SK-N-SH (cell line): Measurements from ENCODE around the gene PXT1. TPM values are rescaled to one million over a fixed set of nuclear protein-coding genes. Genes with fewer than 3 reads are reported as not detected.
A peak's percentile ranks its signal among the peaks of the same experiment; 100 is the strongest.
"Not testable (repeated sequence)": the region's sequence is repeated elsewhere in the genome, so short reads cannot be mapped to it uniquely, and the experiment has no call there.

Source experiments
- CTCF ChIA-PET: fragments of 300-600, 350-600 bp; formaldehyde crosslinking; extraction: SDS; loops from one replicate; lab custom pipeline; 2021; lab: Yijun Ruan, JAX
- POLR2A ChIA-PET: fragments of 350-600 bp; sonication (Branson Sonifier 250); formaldehyde crosslinking; extraction: SDS; loops from one replicate; lab custom pipeline; 2020; ENCODE audit warnings: antibody characterized with exemption, inconsistent platforms; lab: Yijun Ruan, JAX
- DNase-seq: peaks from one replicate; pipeline ENCODE4 v3.0.0; 2012
- H2AFZ ChIP-seq: fragments of 200-600 bp; sonication (generic); 2 replicates; pipeline ENCODE4 v1.8.1; 2016; ENCODE audit warnings: antibody characterized with exemption, mild to moderate bottlenecking, low read depth
- H3F3A ChIP-seq: fragments of 200-600 bp; sonication (generic); replicated peaks from 2 replicates; pipeline ENCODE3; 2016; ENCODE audit warnings: antibody characterized with exemption, mild to moderate bottlenecking; ENCODE audit not compliant: insufficient read depth
- H3K27ac ChIP-seq, 2 experiments: fragments of 200-500 bp in 1 of 2; fragments of 200-600 bp in 1 of 2; sonication (Bioruptor generic) in 1 of 2; sonication (generic), shearing (Covaris generic) in 1 of 2; 2 replicates each; pipeline versions ENCODE4 v1.5.1 to v1.6.1; 2014 to 2016; ENCODE audit warnings: low read depth in 2 of 2, inconsistent platforms in 1 of 2, low read length in 1 of 2, mild to moderate bottlenecking in 1 of 2, mixed read lengths in 1 of 2
- H3K27me3 ChIP-seq: fragments of 200-600 bp; sonication (generic), shearing (Covaris generic); 2 replicates; pipeline ENCODE4 v1.6.1; 2016; ENCODE audit warnings: mixed run types; ENCODE audit not compliant: insufficient read depth
- H3K36me3 ChIP-seq, 2 experiments: fragments of 200-500 bp in 1 of 2; fragments of 200-600 bp in 1 of 2; sonication (Bioruptor generic) in 1 of 2; sonication (generic) in 1 of 2; replicated peaks in 1 of 2; 2 replicates each; pipeline versions ENCODE3 to v1.5.1; 2014 to 2016; ENCODE audit warnings: low read length in 1 of 2, mild to moderate bottlenecking in 1 of 2; ENCODE audit not compliant: insufficient read depth in 2 of 2, control insufficient read depth in 1 of 2
- H3K4me1 ChIP-seq, 2 experiments: fragments of 200-500 bp in 1 of 2; fragments of 200-600 bp in 1 of 2; sonication (Bioruptor generic) in 1 of 2; sonication (generic), shearing (Covaris generic) in 1 of 2; 2 replicates each; pipeline versions ENCODE4 v1.5.1 to v1.6.1; 2014 to 2016; ENCODE audit warnings: low read depth in 1 of 2, low read length in 1 of 2, mixed run types in 1 of 2; ENCODE audit not compliant: insufficient read depth in 2 of 2, control insufficient read depth in 1 of 2
- H3K4me2 ChIP-seq: fragments of 200-600 bp; sonication (generic), shearing (Covaris generic); 2 replicates; pipeline ENCODE4 v1.6.1; 2017; ENCODE audit warnings: mixed run types
- H3K4me3 ChIP-seq, 2 experiments: fragments of 200-500 bp in 1 of 2; fragments of 200-600 bp in 1 of 2; sonication (Bioruptor generic) in 1 of 2; sonication (generic), shearing (Covaris generic) in 1 of 2; 2 replicates each; pipeline versions ENCODE4 v1.5.1 to v1.8.1; 2014 to 2016; ENCODE audit warnings: low read depth in 2 of 2, inconsistent platforms in 1 of 2, low read length in 1 of 2, mild to moderate bottlenecking in 1 of 2, mixed read lengths in 1 of 2, moderate library complexity in 1 of 2
- H3K79me2 ChIP-seq: fragments of 200-600 bp; sonication (generic); 2 replicates; pipeline ENCODE4 v1.8.1; 2017; ENCODE audit warnings: mild to moderate bottlenecking; ENCODE audit not compliant: insufficient read depth
- H3K9ac ChIP-seq: fragments of 200-600 bp; sonication (generic); 2 replicates; pipeline ENCODE4 v1.6.1; 2017; ENCODE audit warnings: mixed run types
- H3K9me2 ChIP-seq: fragments of 200-600 bp; sonication (generic); 2 replicates; pipeline ENCODE4 v1.6.1; 2017; ENCODE audit warnings: mixed run types
- H3K9me3 ChIP-seq: fragments of 200-600 bp; sonication (generic); 2 replicates; pipeline ENCODE4 v1.6.1; 2017; ENCODE audit warnings: mixed run types, mild to moderate bottlenecking, moderate library complexity
- H4K20me1 ChIP-seq: fragments of 200-600 bp; sonication (generic); 2 replicates; pipeline ENCODE4 v1.6.1; 2017; ENCODE audit warnings: mild to moderate bottlenecking, mixed run types; ENCODE audit not compliant: insufficient read depth
- FOSL2 ChIP-seq: IDR thresholded peaks from 2 replicates; pipeline ENCODE4 v1.4.0; 2012; ENCODE audit warnings: low read depth, mild to moderate bottlenecking, moderate library complexity, borderline replicate concordance
- JUND ChIP-seq: IDR thresholded peaks from 2 replicates; pipeline ENCODE4 v1.4.0; 2012
- POLR2AphosphoS5 ChIP-seq: IDR thresholded peaks from 2 replicates; pipeline ENCODE4 v1.6.1; 2012; ENCODE audit warnings: low read depth, low read length
- REST ChIP-seq: IDR thresholded peaks from 2 replicates; pipeline ENCODE4 v1.6.1; 2012; ENCODE audit warnings: mild to moderate bottlenecking, low read depth, low read length, moderate library complexity
- YY1 ChIP-seq: IDR thresholded peaks from 2 replicates; pipeline ENCODE4 v1.4.0; 2012; ENCODE audit warnings: low read depth, mild to moderate bottlenecking
- WGBS: methylation state at CpG from one replicate; pipeline ENCODE4 v1.1.6; 2017; ENCODE audit warnings: low lambda C conversion rate; 5-methylcytosine and 5-hydroxymethylcytosine counted together
- polyA plus RNA-seq, 3 experiments: library from polyadenylated mRNA; depleted of rRNA; stranded (reverse); fragments of >200 nt; gene quantifications; 2 replicates each; pipeline ENCODE4 v1.2.3, GENCODE V29; 2012

PXT1 gene
- polyA plus RNA-seq, 1 of the 3 experiments (the other 2 are of a cell fraction), result not detected

GRCh38 chr6:36455486-36456027, 12.9 kb upstream of the PXT1 start (continued):
- no peak for TF ChIP-seq POLR2AphosphoS5

GRCh38 chr6:36452897-36453296, 10.2 kb upstream of the PXT1 start:
- H3F3A ChIP-seq, result peaks cover 12% of the 10 kb centered on the region
- not testable (repeated sequence) for H3K9me2 ChIP-seq, H3K27me3 ChIP-seq, H3K4me2 ChIP-seq, H3K9me3 ChIP-seq, H3K4me3 ChIP-seq, H3K9ac ChIP-seq, H2AFZ ChIP-seq, DNase-seq, H3K4me1 ChIP-seq, H3K27ac ChIP-seq
- WGBS, result over 99% methylated on average over 8 of the region's 8 CpGs
- H3K36me3 ChIP-seq, result peaks cover 0 to 48% of the 10 kb centered on the region in 2 experiments
- ChIA-PET POLR2A (interaction anchor here (0.7 kb wide), 1 partner anchor 93 kb away, joined by 3 read pairs; no protein-coding TSS in a partner anchor), CTCF (interaction anchor here (1.0 kb wide), 1 partner anchor 224 kb away, joined by 3 read pairs; no protein-coding TSS in a partner anchor)
- peaks cover 100% of the 10 kb centered on the region for H3K79me2 ChIP-seq
- peaks cover 14% of the 10 kb centered on the region for H4K20me1 ChIP-seq

- H4K20me1 ChIP-seq, result peaks cover 11% of the 10 kb centered on the region; the same call in 1 of the 2 replicates
- DNase-seq, H3K9ac ChIP-seq, H3K9me3 ChIP-seq, H2AFZ ChIP-seq, H3K27ac ChIP-seq, POLR2A ChIA-PET, H3K27me3 ChIP-seq, H3K4me3 ChIP-seq, H3K4me2 ChIP-seq, CTCF ChIA-PET, H3K9me2 ChIP-seq: not testable (repeated sequence)
- peaks cover 0 to 40% of the 10 kb centered on the region in 2 experiments for H3K36me3 ChIP-seq
- H3F3A ChIP-seq, result peaks cover 23% of the 10 kb centered on the region
- peaks cover 100% of the 10 kb centered on the region for H3K79me2 ChIP-seq
- WGBS, result 98% methylated on average over 9 of the region's 10 CpGs
- H3K4me1 ChIP-seq, result peaks cover 4 to 16% of the 10 kb centered on the region in 2 experiments; a peak in 3 of 4 replicates
Measured at GRCh38 chr6:36449173-36449572, 6.5 kb upstream of the PXT1 start.

GRCh38 chr6:36445621-36446020, 3.0 kb upstream of the PXT1 start:
- H3K4me1 ChIP-seq, result peaks cover 17 to 23% of the 10 kb centered on the region in 2 experiments; a peak in 3 of 4 replicates
- H3K27me3 ChIP-seq, result no peaks in the 10 kb centered on the region
- peaks cover 80% of the 10 kb centered on the region for H3K79me2 ChIP-seq
- 0 out of 2 replicates have a peak overlapping the region, but pooled peaks have one; percentile 13 for H3K4me2 ChIP-seq
- H4K20me1 ChIP-seq, result peaks cover 11% of the 10 kb centered on the region; the same call in 1 of the 2 replicates
- no peaks in the 10 kb centered on the region for H3K9me2 ChIP-seq
- 0 out of 2 replicates have a peak overlapping the region, but pooled peaks have one; percentile 30 for H3K9ac ChIP-seq
- ChIA-PET CTCF (no interaction called here), POLR2A (interaction anchor here (0.8 to 1.1 kb wide), 2 partner anchors 22 to 105 kb away, joined by 3 read pairs; no protein-coding TSS in a partner anchor)
- peaks cover 0 to 20% of the 10 kb centered on the region in 2 experiments for H3K36me3 ChIP-seq
- H3K27ac ChIP-seq, result peak overlapping the region in 1 of 2 experiments; percentile 91; a peak in 2 of 4 replicates
- TF ChIP-seq JUND (no peak), FOSL2 (no peak), YY1 (no peak), REST (no peak)
- H2AFZ ChIP-seq, result no peak overlapping the region
- no peaks in the 10 kb centered on the region for H3K9me3 ChIP-seq
- H3K4me3 ChIP-seq, result no peak overlapping the region
- no peak for DNase-seq
- H3F3A ChIP-seq, result peaks cover 44% of the 10 kb centered on the region
